Bronchial epithelial cell (primary cell): ENCODE results near the gene NDUFS6. TPM values are rescaled to one million over a fixed set of nuclear protein-coding genes. Genes with fewer than 3 reads are reported as not detected.

ENCODE experiments used
- DNase-seq: peaks from one replicate; pipeline ENCODE4 v3.0.0-alpha.2; 2010; ENCODE audit warnings: low read depth
- FAIRE-seq: peaks from 2 replicates; lab custom pipeline; 2011; peaks lifted over from hg19 to GRCh38; lab: Jason Lieb, UNC
- H3K27me3 ChIP-seq: 2 replicates; pipeline ENCODE4 v1.5.1; 2011; ENCODE audit warnings: low read length; ENCODE audit not compliant: control insufficient read depth, insufficient read depth
- H3K36me3 ChIP-seq: 2 replicates; pipeline ENCODE4 v1.5.1; 2011; ENCODE audit warnings: low read length; ENCODE audit not compliant: control insufficient read depth, insufficient read depth
- H3K4me3 ChIP-seq: 2 replicates; pipeline ENCODE4 v1.5.1; 2011; ENCODE audit warnings: mild to moderate bottlenecking, low read depth, low read length, control low read depth
- CTCF ChIP-seq: IDR thresholded peaks from 2 replicates; pipeline ENCODE4 v1.5.1; 2011; ENCODE audit warnings: mild to moderate bottlenecking, moderate library complexity, low read length, control low read depth, inconsistent platforms; ENCODE audit not compliant: insufficient read depth, severe bottlenecking
- total RNA-seq: library from RNA; depleted of rRNA; stranded (reverse); fragments of >200 nt; gene quantifications from 2 replicates; pipeline ENCODE4 v1.2.1, GENCODE V29; 2014

NDUFS6 gene
- total RNA-seq, 1 donor from 2014 or later = 21.1 TPM

- Histone ChIP-seq H3K36me3 (no peaks in the 10 kb centered on the region), H3K27me3 (no peaks in the 10 kb centered on the region), H3K4me3 (no peak overlapping the region)
- TF ChIP-seq CTCF = no peak
- FAIRE-seq (no peak), DNase-seq (no peak)
Measured at GRCh38 chr5:1755321-1755949, 45.8 kb upstream of the NDUFS6 start.

- TF ChIP-seq CTCF = no peak
- Histone ChIP-seq H3K27me3 (no peaks in the 10 kb centered on the region), H3K36me3 (no peaks in the 10 kb centered on the region), H3K4me3 (no peak overlapping the region)
- FAIRE-seq (no peak), DNase-seq (no peak)
Measured at GRCh38 chr5:1756481-1756880, 44.7 kb upstream of the NDUFS6 start.

- no peaks in the 10 kb centered on the region for H3K36me3 ChIP-seq
- DNase-seq (no peak), FAIRE-seq (no peak)
- no peak overlapping the region for H3K4me3 ChIP-seq
- no peaks in the 10 kb centered on the region for H3K27me3 ChIP-seq
- no peak for TF ChIP-seq CTCF
Measured at GRCh38 chr5:1757511-1757910, 43.7 kb upstream of the NDUFS6 start.

GRCh38 chr5:1758574-1758973, 42.6 kb upstream of the NDUFS6 start:
- TF ChIP-seq CTCF = no peak
- Histone ChIP-seq H3K4me3 (no peak overlapping the region), H3K36me3 (no peaks in the 10 kb centered on the region), H3K27me3 (no peaks in the 10 kb centered on the region)
- FAIRE-seq (no peak), DNase-seq (no peak)

- FAIRE-seq (no peak), DNase-seq (no peak)
- no peak overlapping the region for H3K4me3 ChIP-seq
- H3K27me3 ChIP-seq = no peaks in the 10 kb centered on the region
- H3K36me3 ChIP-seq = no peaks in the 10 kb centered on the region
- no peak for TF ChIP-seq CTCF
Measured at GRCh38 chr5:1759378-1759970, 41.7 kb upstream of the NDUFS6 start.
